GM21737 (cell line): ENCODE results near the gene ZNF211.

Source experiments
- ATAC-seq: cut with Tn5 transposase; IDR thresholded peaks from one replicate; pipeline ENCODE4 v1.9.1; 2021; ENCODE audit warnings: mild to moderate bottlenecking, moderate library complexity; ENCODE audit not compliant: unreplicated experiment

ZNF211 gene

GRCh38 chr19:57655443-57655842, 22.5 kb downstream of the ZNF211 start:
- no peak for ATAC-seq

GRCh38 chr19:57656346-57656745, 23.4 kb downstream of the ZNF211 start:
- no peak for ATAC-seq

GRCh38 chr19:57664269-57665127, 31.5 kb downstream of the ZNF211 start:
- no peak for ATAC-seq

GRCh38 chr19:57665261-57665806, 32.4 kb downstream of the ZNF211 start:
- no peak for ATAC-seq

GRCh38 chr19:57667228-57667627, 34.3 kb downstream of the ZNF211 start:
- ATAC-seq = no peak

- ATAC-seq = no peak
These were observed 35.7 kb downstream of the ZNF211 start, which contains the start of gene ZSCAN4 for GRCh38 chr19:57668635-57669034. Gene ZSCAN4, plus strand, starts transcription at chr19:57668935. Its CDS starts 7,211 bp downstream, at chr19:57676146.

GRCh38 chr19:57671124-57671895, 38.3 kb downstream of the ZNF211 start:
- no peak for ATAC-seq

- no peak for ATAC-seq
These were observed 39.5 kb downstream of the ZNF211 start for GRCh38 chr19:57672466-57672865.

- ATAC-seq = no peak
These were observed 42.9 kb downstream of the ZNF211 start for GRCh38 chr19:57675881-57676280.

- ATAC-seq = no peak
These were observed 49.3 kb downstream of the ZNF211 start for GRCh38 chr19:57682226-57682766.

- no peak for ATAC-seq
These were observed 53.8 kb downstream of the ZNF211 start for GRCh38 chr19:57686727-57687126.

GRCh38 chr19:57687363-57688010, 54.5 kb downstream of the ZNF211 start:
- ATAC-seq = no peak

GRCh38 chr19:57688011-57688763, 55.2 kb downstream of the ZNF211 start:
- no peak for ATAC-seq

GRCh38 chr19:57689750-57690149, 56.8 kb downstream of the ZNF211 start:
- no peak for ATAC-seq
